NCI-H2171 treated with DMSO at 0.1 percent for 48 hours (cell line): ENCODE data around the gene C3orf20.
"Not testable (repeated sequence)": the region's sequence is repeated elsewhere in the genome, so short reads cannot be mapped to it uniquely, and the experiment has no call there.

Experiments used
- DNase-seq: peaks from one replicate; lab custom pipeline; 2025; lab: John Stamatoyannopoulos, UW

The C3orf20 gene

DNA sequence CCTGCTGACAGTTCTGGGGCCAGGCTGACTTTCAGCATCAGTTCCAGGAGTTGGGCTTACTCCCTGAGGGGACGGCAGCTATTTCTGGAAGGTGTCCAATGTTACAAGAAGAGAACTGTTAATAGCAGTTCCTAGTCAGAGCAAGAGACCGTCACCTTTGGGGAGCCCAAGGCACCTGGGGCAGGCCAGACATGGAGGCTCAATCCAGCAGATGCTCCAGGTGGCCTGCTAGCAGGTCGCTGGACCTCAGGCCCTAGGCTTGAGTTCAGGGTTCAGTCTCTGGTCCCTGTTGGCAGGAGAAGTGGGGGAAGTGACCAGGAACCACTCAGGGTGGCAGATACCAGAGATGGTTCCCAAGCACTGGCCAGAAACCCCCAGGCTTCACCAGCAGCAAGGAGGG, 25.9 kb downstream of the C3orf20 start:
- DNase-seq, result no peak

DNA sequence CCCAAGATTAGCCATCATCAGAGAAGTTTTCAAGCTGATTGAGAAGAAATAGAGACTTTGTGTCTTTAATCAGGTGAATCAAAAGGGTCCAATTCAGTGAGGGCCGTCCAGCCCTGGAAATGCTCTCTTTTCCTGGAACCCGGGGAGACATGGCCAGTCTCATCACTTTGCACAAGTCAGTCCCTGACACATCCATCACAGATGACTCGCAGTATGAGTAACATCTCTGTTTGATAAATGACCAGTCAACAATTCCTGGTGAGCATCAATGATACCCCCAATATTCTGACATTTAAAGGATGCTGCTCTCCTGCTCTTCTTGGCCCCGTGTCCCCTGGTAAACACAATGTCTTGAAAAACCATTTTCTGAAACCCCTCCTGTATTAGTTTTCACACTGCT, 26.7 kb downstream of the C3orf20 start:
- no peak for DNase-seq

DNA sequence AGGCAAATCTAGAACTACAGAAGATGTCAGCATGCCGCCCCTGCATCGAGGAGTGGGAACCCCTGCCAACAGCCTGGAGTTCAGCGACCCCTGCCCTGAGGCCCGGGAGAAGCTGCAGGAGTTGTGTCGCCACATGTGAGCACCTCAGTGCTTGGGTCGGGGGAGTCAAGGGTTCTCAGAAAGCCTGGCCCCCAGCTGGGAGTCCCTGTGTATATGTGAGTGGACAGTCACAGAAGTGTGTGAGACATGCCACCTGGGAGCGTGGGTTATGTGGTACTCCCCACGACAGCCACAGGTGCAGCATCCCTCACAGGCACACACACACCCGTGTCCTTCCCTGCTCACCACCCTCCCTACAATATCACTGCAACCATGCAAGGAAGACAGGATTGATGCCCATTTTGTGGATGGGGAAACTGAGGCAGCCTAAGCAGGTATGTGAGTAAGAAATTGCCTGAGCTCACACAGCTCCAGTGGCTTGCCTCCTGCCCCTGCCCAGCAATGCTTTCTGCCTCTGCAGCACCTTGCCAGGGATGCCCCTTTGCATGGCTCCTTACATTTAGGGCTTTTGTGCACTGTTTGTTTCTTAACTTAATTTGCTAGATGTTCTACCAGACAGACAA, 28.3 kb downstream of the C3orf20 start:
- DNase-seq, result no peak

DNA sequence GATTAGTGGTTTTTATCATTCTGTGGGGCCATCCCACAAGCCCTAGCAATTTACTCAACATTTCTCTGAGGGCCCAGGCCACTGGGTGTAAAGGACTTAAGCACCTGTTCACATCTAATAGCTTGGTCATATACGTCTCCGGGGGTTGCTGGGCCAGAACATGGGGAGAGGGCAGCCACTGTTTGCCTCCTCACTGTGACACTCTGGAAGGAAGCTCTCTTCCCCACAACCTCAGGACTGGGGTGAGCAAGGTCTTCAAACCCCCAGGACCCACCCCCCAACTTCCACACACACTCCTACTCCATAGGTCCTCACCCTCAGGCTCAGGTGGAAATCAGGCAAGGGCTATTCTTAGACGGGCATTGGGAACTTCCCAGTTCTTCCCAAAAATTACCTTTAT, 28.9 kb downstream of the C3orf20 start:
- no peak for DNase-seq

DNA sequence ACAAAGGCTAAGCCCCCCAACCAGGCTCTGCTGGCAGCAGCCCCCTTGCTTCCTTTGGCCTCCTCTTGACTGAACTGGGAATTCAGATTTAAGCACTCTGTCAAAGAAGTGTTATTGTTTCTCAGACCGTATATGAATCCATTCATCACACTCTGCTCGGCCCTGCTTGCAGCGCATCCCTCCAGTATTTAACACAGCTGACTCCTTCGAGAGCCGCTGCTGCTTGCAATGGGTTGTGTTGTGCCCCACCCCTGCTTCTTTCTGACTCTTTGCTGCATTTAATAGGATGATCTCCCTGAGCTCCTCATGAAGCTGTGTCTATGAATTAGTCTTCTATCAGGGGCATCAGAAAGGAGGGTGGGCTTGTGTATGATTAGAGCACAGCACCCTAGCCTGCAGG, 31.2 kb downstream of the C3orf20 start:
- DNase-seq, result no peak

DNA sequence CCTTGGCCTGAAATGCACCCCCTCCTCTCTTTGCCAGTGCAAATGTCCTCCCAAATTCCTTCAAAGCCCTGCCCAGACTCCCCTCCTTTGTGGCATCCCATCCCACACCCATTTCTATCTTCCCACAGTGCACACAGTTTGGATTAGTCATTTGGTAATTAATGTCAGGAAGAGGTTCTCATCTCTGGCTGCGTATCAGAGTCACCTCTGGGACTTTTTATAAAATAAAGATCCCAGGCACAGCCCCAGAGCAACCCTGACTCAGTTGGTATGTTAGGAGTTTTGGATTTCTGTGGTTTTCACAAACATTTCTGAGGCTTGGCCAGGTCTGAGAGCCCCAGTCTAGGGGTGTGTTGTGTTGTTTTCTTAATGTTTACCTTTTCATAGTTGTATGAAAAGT, 41.6 kb downstream of the C3orf20 start:
- no peak for DNase-seq

DNA sequence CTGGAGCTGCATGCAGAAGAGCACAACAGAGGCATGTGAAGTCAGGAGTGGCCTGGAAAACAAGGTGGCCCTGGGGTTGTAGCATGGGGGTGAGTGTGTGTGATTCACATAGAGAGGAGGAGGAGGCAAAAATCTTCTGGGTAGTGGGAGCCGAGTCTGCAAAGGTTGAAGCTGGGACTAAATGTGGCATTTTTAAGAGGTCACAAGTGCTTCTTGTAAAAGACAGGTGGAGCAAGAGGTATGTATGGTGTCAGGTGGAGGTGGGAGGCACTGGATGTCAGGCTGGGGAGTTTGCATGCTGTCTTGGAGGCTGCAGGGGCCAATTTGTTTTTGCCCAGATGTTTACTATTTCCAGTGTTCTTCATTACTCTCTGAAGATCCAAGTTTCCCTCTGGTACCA, 42.4 kb downstream of the C3orf20 start:
- DNase-seq, result no peak

DNA sequence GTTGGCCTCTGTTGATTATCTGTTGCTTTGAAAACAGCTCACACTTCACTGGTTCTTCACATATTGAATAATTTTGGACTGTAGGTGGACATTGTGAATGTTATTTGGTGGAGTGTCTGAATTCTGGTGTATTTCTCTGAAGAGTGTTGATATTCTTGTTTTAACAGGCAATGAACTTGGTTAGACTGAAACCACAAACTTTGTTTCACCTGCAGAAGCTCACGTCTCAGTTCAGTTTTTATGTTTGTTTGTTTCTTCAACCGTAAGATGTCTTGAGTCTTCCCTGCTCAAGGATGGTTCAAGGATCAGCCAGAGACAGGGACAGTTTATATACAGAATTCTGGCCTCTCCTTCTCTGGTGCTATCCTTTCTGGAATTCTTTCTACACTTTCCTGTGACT, 43.6 kb downstream of the C3orf20 start:
- DNase-seq, result no peak

DNA sequence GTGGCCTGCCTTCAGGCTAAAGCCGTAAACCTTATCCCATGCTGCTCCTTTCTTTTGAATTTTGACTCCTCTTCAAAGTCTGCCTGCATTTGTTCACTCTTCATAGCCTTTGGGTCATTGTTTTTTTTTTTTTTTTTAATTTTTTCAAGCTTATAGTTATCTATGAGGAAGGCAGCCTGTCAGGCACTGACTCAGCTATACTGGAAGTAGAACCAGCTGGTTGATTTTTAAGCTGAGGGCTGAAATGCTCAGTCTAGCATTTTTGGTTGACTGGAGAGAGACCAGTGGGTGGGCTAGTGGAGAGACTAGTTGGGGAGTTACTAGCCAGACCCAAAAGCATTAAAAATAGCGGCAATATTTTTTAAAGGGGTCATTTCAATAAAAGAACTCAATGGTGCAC, 44.1 kb downstream of the C3orf20 start:
- DNase-seq, result no peak

DNA sequence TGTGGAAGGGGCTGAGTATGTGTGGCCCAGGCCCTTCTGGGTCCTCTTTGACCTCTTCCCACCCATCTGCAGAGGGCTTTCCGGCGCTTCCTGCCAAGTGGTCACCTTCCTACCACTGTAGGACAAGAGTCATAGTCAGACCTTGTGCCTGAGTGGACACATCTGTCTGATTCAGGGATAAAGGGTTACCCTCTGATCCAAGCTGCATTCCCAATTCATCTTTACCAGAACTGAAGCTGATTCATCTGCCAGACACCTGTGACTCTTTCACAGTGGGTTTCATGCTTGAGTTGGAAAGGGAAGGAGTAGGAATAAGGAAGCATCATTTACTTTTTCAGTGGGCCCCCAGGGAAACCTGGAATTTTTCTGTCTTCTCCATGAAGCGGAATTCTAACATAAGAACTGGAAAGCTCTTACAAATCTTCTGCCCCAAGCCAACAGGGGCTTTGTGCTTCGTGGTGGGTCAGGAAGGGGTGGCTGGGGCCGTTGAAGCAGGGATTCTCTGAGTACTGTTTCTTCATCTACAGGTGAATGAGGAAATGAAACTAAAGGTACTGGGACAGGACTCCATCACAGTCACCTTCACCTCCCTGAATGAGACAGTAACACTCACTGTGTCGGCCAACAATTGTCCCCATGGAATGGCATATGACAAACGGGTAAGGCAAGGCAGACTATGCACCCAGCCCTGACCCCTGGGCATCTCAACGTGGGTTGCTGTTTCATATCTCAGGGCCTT, 46.4 kb downstream of the C3orf20 start:
- DNase-seq, result no peak

DNA sequence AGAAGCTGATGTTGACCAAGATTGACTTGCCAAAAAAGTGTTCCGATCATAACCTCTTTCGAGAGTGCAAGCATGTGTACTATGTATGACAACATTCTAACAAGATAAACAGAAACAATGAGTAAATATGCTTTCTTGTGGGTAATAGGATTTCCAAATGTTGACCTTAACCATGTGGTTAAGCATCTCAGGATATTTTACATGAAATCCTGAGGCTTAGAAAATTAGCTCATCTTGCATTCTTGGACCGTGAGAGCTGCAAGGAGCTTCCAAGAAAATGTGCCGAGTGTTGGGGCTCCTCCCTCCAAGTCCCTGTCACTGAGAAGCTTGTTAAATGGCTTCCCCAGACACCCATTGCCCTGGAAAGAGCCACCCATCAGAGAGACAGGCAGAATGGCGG, 50.1 kb downstream of the C3orf20 start:
- no peak for DNase-seq

DNA sequence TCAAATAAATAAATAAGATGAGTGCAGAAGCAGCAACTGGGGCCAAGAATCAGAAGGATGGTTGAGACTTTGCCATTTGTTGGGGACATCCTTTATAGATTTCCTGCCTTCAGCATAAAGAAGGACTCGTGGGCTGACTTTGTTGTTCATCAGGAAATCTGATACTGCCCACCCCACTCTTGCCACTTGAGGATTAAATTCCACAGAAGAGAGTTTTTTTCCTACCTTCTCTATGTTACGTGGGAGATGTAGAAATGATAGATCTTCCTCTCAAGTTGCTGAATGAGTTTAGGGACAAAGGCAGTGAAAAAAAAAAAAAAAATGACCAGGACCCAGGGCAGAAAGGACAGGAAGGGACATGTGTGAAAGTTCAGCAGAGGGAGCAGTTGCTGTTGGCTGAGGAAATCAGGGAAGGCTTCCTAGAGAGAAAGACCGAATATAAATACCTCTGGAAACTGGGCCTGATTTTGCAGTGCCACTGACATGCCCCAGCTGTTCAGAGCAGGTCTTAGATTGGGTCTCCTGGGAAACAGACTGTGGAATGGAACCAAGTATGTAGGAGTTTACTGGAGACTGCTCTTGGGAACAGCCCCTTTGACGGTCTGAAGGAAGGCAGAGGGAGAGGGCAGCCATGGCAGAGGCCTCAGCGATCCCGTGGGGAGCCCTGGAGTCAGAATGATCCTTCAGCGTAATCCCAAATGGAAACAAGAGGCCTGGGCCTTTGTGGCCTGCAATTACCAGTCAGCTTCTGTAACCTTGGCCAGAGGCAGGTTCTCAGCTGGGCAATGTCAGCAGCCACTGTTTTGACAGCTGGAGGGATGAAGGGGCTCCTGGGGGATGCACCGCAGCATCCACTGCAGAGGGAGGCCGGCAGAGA, 50.9 kb downstream of the C3orf20 start:
- no peak for DNase-seq

DNA sequence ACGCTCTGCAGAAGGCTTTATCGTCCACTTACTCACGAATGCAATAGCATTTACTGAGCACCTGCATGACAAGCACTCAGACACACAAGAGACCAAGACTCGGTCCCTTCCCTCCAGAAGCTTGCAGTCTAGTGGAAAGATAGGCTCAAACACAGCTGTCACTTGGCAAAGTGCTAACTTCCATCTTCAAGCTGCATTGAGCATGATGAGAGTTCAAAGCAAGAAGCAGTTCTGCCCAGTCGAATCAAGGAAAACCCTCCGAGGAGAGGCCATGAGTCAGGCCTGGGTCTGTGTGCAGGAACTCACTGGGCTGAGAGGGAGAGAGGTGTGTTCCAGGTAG, 51.5 kb downstream of the C3orf20 start:
- DNase-seq, result no peak

DNA sequence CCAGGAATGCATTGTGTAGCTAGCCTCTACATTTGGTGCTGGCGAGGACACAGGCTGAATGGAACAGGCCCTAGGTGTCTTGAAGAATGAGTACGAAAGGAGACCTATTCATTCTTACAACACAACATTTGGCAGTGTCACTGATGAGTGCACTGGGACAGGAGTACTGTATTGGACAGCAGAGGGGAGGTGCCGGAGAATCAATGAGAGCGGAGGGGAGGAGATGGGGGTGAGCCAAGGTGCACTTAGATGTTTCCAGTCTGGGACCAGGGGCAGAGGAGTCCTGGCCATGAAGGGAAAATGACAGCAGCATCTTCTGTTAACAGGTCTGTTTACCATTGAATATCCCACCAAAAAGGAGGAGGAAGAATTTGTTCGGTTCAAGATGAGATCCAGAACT, 53.2 kb downstream of the C3orf20 start:
- no peak for DNase-seq

DNA sequence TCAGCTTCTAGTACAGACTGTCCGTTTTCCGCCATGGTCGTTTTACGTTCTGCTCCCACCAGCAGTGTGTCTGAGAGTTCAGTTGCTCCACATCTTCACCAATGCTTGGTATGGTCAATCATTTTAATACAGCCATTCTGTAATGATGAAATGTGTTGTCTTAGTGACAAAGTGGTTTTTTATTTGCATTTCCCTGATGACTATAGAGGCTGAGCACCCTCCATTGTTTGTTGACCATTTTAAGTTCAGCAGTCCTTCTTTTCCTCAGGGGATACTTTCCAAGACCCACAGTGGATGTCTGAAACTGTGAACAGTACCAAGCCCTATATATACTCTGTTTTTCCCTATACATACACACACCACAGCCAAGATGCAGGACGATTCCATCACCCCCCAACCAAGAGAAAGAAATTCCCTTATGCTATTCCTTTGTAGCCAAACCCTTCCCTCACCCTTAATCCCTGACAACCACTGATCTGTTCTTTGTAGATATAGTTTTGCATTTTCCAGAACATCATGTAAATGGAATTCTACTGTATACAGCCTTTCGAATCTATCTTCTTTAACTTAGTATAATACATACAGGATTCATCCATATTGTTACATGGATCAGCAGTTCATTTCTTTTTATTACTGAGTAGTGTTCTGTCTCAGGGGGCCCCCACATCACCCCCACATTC, 55.9 kb downstream of the C3orf20 start:
- no peak for DNase-seq

DNA sequence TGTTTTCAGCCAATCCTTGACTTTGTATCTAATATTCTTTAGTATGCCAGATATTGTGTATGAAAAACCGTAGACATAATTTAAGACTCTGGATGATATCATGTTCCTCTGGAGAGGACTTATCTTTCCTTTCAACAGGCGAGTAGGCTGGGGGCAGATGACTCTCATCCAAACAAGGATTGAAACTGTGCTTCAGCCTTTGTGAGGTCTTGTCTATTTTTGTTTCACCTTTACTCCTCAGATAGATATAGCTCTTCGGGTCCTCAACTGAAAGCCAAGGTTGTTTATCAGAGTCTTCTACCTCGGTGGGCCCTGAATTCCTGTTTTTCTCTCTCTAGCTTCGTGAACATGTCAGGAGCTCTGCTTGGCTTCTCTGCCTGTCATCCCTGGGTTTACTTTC, 66.0 kb downstream of the C3orf20 start:
- DNase-seq, result no peak

DNA sequence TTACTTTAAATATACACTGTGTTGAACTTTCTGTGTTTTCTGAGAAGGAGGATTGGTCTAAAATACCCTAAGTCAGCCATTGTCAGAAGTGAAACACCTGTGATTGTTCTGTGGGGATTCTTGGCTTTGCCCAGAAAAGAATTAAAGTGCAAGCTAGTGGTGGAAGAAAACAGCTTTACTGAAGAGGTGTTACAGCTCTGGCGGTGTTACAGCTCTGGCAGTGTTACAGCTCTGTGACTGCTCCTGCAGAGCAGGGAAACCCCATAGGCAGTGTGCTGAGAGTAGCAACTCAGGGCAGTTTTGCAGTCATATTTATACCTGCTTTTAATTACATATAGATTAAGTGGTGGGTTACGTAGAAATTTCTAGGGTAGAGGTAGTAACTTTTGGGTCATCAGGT, 66.6 kb downstream of the C3orf20 start:
- DNase-seq, result no peak

DNA sequence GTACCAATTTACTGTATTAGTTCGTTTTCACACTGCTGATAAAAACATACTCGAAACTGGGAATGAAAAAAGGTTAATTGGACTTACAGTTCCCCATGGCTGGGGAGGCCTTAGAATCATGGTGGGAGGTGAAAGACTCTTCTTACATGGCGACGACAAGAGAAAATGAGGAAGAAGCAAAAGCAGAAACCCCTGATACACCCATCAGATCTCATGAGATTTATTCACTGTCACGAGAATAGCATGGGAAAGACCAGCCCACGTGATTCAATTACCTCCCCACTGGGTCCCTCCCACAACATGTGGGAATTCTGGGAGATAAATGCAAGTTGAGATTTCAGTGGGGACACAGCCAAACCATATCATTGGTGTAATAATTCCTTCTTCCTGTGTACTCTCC, 69.6 kb downstream of the C3orf20 start:
- DNase-seq, result no peak

DNA sequence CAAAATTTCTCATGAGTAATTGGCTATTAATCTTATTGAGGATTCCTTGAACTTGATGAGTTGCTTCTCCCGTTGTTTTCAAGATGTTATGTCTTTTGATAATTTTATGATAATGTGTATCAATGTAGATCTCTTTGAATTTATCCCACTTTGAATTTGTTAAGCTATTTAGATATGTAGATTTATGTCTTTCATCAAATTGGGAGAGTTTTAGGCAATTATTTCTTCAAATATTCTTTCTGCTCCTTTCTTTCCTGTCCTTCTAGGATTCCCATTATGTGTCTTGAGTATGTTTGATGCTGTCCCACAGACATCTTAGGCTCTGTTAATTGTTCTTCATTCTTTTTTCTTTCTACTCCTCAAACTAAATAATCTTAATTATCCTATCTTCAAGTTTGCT, 75.7 kb downstream of the C3orf20 start:
- DNase-seq, result no peak

DNA sequence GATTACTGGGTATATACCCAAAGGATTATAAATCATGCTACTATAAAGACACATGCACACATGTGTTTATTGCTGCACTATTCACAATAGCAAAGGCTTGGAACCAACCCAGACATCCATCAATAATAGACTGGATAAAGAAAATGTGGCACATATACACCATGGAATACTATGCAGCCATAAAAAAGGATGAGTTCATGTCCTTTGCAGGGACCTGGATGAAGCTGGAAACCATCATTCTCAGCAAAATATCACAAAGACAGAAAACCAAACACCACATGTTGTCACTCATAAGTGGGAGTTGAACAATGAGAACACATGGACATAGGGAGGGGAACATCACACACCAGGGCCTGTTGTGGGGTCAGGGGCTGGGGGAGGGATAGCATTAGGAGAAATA, 78.0 kb downstream of the C3orf20 start:
- DNase-seq, result not testable (repeated sequence)

DNA sequence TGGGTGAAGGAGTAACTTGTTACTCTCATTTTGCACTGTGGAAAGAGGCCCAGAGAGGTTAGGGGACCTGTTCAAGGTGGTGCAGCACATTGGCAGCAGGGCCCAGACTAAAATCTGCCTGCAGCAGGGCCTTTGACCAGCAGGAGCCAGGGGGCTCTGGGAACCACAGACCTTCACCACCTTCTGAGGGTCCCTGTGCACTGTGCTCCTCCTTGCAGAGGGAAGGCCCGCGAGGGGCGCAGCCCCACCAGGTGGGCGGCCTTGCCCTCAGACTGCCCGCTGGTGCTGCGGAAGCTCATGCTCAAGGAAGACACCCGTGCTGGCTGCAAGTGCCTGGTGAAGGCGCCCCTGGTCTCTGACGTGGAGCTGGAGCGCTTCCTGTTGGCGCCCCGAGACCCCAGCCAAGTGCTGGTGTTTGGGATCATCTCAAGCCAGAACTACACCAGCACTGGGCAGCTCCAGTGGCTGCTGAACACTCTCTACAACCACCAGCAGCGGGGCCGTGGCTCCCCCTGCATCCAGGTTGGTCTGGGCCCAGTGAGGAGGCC, 82.3 kb downstream of the C3orf20 start:
- DNase-seq, result no peak

DNA sequence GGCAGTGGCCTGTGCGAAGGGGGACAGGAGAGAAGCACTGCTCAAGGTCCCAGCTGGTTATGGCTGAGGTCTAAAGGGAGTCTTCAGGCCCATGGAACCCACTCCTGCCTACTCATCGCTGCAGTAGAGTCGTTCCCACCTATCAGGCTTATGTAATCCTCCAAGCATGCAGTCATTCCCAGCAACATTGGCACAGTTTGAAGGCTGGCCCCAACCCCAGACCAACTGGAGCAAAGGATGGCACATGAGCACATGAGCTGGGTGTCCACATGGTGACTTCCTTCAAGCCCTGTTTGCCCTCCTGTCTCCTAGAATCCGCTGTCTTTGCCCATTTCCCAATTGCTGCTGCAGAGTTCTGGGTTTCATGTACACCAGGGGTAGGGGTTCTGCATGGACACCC, 83.4 kb downstream of the C3orf20 start:
- no peak for DNase-seq
